Measurements from ENCODE around the gene SPG11. TPM values are rescaled to one million over a fixed set of nuclear protein-coding genes. Genes with fewer than 3 reads are reported as not detected.

Gene SPG11
- total and polyA plus RNA-seq, 2 of the 13 experiments (the other 11 are each of a cell fraction or from before 2014, with no cell fraction given): 31.5 to 40.7 TPM

DNA sequence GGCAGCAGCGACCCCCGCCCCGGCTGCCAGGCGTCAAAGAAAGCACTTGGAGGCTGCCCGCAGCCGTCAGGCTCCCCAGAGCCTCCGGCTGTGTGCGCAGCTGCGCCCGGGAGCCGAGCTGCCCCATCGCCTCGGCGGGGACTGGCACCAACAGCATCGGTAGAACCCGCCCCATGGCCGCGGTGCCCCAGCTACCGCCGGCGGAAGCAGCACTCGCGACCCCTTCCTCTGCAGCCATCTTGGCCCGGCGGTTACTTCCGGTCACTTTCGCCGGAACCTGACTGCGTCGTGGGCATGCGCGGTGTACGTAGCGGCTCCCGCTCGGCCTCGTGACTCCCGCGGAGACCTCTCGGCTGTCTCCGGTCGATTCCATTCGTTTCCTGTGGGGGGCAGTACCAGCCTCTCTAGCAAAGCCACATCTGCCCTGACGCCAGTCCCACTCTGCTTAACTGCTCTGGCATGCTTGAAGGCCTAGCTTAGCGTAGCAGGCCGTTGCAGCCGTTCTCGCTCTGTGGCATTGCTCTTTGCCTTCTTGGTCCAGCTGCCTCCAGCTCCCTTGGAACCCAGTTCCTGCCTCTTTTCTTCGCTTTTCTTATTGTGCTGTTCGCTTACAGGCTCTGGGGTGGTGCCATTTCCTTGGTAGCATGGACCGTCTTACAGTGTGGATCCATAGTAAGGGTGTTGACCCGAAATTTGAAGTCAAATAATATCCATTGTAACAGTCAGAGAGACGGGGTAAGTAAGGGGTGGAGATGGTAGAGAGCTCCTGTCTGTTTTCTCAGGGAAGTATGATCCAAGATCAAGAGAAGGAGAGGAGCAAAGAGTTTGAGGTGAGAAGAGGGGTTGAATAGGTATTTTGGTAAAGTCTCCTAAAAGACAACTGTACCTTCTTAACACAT lies at the start of gene SPG11 (continued):
- TF ChIP-seq ZFP41 (CRISPR knock-in tag; IDR thresholded peaks at IDR 0.05; ENCODE audit: borderline replicate concordance): no peak; the same call in 1 of the 2 replicates
- TF ChIP-seq PTBP1 (IDR thresholded peaks at IDR 0.05; ENCODE audit: low read depth, low read length, poor library complexity, severe bottlenecking): peak; percentile 77
- TF ChIP-seq, protein P1, sequence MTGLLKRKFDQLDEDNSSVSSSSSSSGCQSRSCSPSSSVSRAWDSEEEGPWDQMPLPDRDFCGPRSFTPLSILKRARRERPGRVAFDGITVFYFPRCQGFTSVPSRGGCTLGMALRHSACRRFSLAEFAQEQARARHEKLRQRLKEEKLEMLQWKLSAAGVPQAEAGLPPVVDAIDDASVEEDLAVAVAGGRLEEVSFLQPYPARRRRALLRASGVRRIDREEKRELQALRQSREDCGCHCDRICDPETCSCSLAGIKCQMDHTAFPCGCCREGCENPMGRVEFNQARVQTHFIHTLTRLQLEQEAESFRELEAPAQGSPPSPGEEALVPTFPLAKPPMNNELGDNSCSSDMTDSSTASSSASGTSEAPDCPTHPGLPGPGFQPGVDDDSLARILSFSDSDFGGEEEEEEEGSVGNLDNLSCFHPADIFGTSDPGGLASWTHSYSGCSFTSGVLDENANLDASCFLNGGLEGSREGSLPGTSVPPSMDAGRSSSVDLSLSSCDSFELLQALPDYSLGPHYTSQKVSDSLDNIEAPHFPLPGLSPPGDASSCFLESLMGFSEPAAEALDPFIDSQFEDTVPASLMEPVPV (CRISPR knock-in tag; IDR thresholded peaks at IDR 0.05): peak; percentile 80; the same call in 1 of the 2 replicates
- TF ChIP-seq, protein P2, sequence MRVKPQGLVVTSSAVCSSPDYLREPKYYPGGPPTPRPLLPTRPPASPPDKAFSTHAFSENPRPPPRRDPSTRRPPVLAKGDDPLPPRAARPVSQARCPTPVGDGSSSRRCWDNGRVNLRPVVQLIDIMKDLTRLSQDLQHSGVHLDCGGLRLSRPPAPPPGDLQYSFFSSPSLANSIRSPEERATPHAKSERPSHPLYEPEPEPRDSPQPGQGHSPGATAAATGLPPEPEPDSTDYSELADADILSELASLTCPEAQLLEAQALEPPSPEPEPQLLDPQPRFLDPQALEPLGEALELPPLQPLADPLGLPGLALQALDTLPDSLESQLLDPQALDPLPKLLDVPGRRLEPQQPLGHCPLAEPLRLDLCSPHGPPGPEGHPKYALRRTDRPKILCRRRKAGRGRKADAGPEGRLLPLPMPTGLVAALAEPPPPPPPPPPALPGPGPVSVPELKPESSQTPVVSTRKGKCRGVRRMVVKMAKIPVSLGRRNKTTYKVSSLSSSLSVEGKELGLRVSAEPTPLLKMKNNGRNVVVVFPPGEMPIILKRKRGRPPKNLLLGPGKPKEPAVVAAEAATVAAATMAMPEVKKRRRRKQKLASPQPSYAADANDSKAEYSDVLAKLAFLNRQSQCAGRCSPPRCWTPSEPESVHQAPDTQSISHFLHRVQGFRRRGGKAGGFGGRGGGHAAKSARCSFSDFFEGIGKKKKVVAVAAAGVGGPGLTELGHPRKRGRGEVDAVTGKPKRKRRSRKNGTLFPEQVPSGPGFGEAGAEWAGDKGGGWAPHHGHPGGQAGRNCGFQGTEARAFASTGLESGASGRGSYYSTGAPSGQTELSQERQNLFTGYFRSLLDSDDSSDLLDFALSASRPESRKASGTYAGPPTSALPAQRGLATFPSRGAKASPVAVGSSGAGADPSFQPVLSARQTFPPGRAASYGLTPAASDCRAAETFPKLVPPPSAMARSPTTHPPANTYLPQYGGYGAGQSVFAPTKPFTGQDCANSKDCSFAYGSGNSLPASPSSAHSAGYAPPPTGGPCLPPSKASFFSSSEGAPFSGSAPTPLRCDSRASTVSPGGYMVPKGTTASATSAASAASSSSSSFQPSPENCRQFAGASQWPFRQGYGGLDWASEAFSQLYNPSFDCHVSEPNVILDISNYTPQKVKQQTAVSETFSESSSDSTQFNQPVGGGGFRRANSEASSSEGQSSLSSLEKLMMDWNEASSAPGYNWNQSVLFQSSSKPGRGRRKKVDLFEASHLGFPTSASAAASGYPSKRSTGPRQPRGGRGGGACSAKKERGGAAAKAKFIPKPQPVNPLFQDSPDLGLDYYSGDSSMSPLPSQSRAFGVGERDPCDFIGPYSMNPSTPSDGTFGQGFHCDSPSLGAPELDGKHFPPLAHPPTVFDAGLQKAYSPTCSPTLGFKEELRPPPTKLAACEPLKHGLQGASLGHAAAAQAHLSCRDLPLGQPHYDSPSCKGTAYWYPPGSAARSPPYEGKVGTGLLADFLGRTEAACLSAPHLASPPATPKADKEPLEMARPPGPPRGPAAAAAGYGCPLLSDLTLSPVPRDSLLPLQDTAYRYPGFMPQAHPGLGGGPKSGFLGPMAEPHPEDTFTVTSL (CRISPR knock-in tag; IDR thresholded peaks at IDR 0.05; ENCODE audit: borderline replicate concordance): no peak
- TF ChIP-seq, protein P3, sequence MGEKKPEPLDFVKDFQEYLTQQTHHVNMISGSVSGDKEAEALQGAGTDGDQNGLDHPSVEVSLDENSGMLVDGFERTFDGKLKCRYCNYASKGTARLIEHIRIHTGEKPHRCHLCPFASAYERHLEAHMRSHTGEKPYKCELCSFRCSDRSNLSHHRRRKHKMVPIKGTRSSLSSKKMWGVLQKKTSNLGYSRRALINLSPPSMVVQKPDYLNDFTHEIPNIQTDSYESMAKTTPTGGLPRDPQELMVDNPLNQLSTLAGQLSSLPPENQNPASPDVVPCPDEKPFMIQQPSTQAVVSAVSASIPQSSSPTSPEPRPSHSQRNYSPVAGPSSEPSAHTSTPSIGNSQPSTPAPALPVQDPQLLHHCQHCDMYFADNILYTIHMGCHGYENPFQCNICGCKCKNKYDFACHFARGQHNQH (CRISPR knock-in tag; IDR thresholded peaks at IDR 0.05): peak; percentile 74
- TF ChIP-seq HNRNPK (IDR thresholded peaks at IDR 0.05; ENCODE audit: low read depth, low read length, poor library complexity, severe bottlenecking): peak; percentile 18
- TF ChIP-seq SAFB2 (CRISPR knock-in tag; IDR thresholded peaks at IDR 0.05; ENCODE audit: borderline replicate concordance, low read depth): 0 out of 2 replicates have a peak, but pooled peaks have one; percentile 62
- peak; percentile 72; the same call in 1 of the 2 replicates for TF ChIP-seq ZNF788 (CRISPR knock-in tag; IDR thresholded peaks at IDR 0.05; ENCODE audit: borderline replicate concordance)
- no peak; the same call in 1 of the 2 replicates for TF ChIP-seq ZBTB3 (CRISPR knock-in tag; IDR thresholded peaks at IDR 0.05; ENCODE audit: borderline replicate concordance, low read depth)
- TF ChIP-seq, protein P4, sequence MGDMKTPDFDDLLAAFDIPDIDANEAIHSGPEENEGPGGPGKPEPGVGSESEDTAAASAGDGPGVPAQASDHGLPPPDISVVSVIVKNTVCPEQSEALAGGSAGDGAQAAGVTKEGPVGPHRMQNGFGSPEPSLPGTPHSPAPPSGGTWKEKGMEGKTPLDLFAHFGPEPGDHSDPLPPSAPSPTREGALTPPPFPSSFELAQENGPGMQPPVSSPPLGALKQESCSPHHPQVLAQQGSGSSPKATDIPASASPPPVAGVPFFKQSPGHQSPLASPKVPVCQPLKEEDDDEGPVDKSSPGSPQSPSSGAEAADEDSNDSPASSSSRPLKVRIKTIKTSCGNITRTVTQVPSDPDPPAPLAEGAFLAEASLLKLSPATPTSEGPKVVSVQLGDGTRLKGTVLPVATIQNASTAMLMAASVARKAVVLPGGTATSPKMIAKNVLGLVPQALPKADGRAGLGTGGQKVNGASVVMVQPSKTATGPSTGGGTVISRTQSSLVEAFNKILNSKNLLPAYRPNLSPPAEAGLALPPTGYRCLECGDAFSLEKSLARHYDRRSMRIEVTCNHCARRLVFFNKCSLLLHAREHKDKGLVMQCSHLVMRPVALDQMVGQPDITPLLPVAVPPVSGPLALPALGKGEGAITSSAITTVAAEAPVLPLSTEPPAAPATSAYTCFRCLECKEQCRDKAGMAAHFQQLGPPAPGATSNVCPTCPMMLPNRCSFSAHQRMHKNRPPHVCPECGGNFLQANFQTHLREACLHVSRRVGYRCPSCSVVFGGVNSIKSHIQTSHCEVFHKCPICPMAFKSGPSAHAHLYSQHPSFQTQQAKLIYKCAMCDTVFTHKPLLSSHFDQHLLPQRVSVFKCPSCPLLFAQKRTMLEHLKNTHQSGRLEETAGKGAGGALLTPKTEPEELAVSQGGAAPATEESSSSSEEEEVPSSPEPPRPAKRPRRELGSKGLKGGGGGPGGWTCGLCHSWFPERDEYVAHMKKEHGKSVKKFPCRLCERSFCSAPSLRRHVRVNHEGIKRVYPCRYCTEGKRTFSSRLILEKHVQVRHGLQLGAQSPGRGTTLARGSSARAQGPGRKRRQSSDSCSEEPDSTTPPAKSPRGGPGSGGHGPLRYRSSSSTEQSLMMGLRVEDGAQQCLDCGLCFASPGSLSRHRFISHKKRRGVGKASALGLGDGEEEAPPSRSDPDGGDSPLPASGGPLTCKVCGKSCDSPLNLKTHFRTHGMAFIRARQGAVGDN (CRISPR knock-in tag; IDR thresholded peaks at IDR 0.05): peak; percentile 99
- TF ChIP-seq SNRNP70 (IDR thresholded peaks at IDR 0.05; ENCODE audit: low read depth, low read length): no peak
- no peak for TF ChIP-seq POLR2AphosphoS2 (IDR thresholded peaks at IDR 0.05; ENCODE audit: low read depth, low read length)
- TF ChIP-seq KAT7 (CRISPR knock-in tag; IDR thresholded peaks at IDR 0.05; ENCODE audit: borderline replicate concordance): peak; percentile 70; the same call in 1 of the 2 replicates
